Uterus (tissue), 2 donors: ENCODE data around the gene IPO11.

Experiments
- CTCF ChIP-seq, 4 experiments: fragments of 200-600 bp in 2 of 4; fragments of 450-650 bp in 2 of 4; sonication (generic) in 2 of 4; IDR thresholded peaks; one replicate each; pipeline ENCODE4 v1.5.1; 2016 to 2019; ENCODE audit warnings: antibody characterized with exemption in 4 of 4, mild to moderate bottlenecking in 2 of 4, moderate library complexity in 1 of 4
- POLR2A ChIP-seq, 2 donors: fragments of 450-650 bp; IDR thresholded peaks; one replicate each; pipeline ENCODE4 v1.6.1; 2016; ENCODE audit warnings: antibody characterized with exemption in 2 of 2, mild to moderate bottlenecking in 1 of 2, moderate library complexity in 1 of 2

GRCh38 chr5:62589504-62589903 is 176.9 kb downstream of the IPO11 start:
- TF ChIP-seq CTCF (IDR thresholded peaks at IDR 0.05) (no peak), POLR2A (IDR thresholded peaks at IDR 0.05) (no peak)
